ENCODE data around the gene KAZN. TPM values are rescaled to one million over a fixed set of nuclear protein-coding genes. Genes with fewer than 3 reads are reported as not detected.

Gene KAZN
- total and polyA plus RNA-seq, 2 donors (not counting 1 experiment from before 2014, with no cell fraction given) = 3.4 to 5.0 TPM

GRCh38 chr1:14940285-14940870 is 341.9 kb downstream of the KAZN start:
- Histone ChIP-seq H3K79me2 (ENCODE audit: control insufficient read depth, insufficient read depth, low read length) (no peaks in the 10 kb centered on the region), H4K20me1 (ENCODE audit: control insufficient read depth, extremely low read depth, insufficient read depth, low read length) (no peaks in the 10 kb centered on the region), H3K27ac (ENCODE audit: insufficient read depth, low read length) (no peak overlapping the region), H3K9me3 (ENCODE audit: control insufficient read depth, insufficient read depth, low read depth, low read length) (no peaks in the 10 kb centered on the region), H3K4me1 (ENCODE audit: control insufficient read depth, extremely low read depth, insufficient read depth, low read length) (peaks cover 38% of the 10 kb centered on the region), H3K4me3 (replicated peaks in 1 of 4; ENCODE audit: control extremely low read depth in 1 of 4, insufficient read depth in 1 of 4, low read depth in 3 of 4, low read length in 4 of 4) (no peak overlapping the region), H3K9ac (ENCODE audit: insufficient read depth, low read length) (no peak overlapping the region), H3K36me3 (ENCODE audit: control insufficient read depth, insufficient read depth, low read length) (no peaks in the 10 kb centered on the region), H3K4me2 (ENCODE audit: extremely low read depth, insufficient read depth, low read length) (no peak overlapping the region), H3K27me3 (ENCODE audit: control insufficient read depth, insufficient read depth, low read length) (no peaks in the 10 kb centered on the region), H2AFZ (ENCODE audit: low read length) (no peak overlapping the region)
- DNase-seq (ENCODE audit: low read depth in 2 of 2) = no peak
- TF ChIP-seq EZH2 (IDR thresholded peaks at IDR 0.05; ENCODE audit: low read length, missing control alignments) (no peak), CTCF (conservative IDR thresholded peaks at IDR 0.05 in 1 of 2, IDR thresholded peaks at IDR 0.05 in 1 of 2; ENCODE audit: low read depth in 1 of 2, low read length in 2 of 2) (no peak)

- TF ChIP-seq CTCF (conservative IDR thresholded peaks at IDR 0.05 in 1 of 2, IDR thresholded peaks at IDR 0.05 in 1 of 2; ENCODE audit: low read depth in 1 of 2, low read length in 2 of 2) (no peak), EZH2 (IDR thresholded peaks at IDR 0.05; ENCODE audit: low read length, missing control alignments) (no peak)
- H3K4me1 ChIP-seq (ENCODE audit: control insufficient read depth, extremely low read depth, insufficient read depth, low read length) = peaks cover 44% of the 10 kb centered on the region
These were observed 343.4 kb downstream of the KAZN start for GRCh38 chr1:14941864-14942263.

DNA sequence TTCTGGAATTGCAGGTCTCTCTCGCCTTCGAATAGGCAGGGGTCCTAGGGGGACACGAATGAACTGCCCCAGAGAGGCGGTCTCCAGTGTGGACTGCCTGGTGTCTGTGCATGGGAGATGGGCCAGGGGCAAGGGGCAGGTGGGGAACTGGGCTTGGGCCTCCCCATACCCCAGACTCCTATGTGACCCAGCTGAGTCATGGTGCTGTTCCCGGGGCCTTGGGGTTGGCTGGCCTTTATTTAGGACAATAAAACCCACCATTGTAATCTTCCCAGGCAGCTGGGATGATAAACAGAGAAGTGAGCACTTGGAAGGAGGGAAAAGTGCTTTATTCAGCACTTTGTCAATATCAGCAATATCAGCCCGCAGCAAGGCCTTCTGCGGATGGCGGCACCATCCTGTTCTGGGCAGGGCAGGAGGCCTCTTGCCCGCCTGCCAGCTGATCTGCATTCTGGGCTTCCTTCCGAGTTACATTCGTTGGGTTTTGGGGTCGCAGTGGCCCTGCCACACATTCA is 346.0 kb downstream of the KAZN start:
- H3K4me1 ChIP-seq (ENCODE audit: control insufficient read depth, extremely low read depth, insufficient read depth, low read length) = peaks cover 45% of the 10 kb centered on the region

More at GRCh38 chr1:14941864-14942263, 343.4 kb downstream of the KAZN start:
- Histone ChIP-seq H3K4me3 (replicated peaks in 1 of 4; ENCODE audit: control extremely low read depth in 1 of 4, insufficient read depth in 1 of 4, low read depth in 3 of 4, low read length in 4 of 4) (no peak overlapping the region), H3K36me3 (ENCODE audit: control insufficient read depth, insufficient read depth, low read length) (no peaks in the 10 kb centered on the region), H3K79me2 (ENCODE audit: control insufficient read depth, insufficient read depth, low read length) (peaks cover 2% of the 10 kb centered on the region), H3K9ac (ENCODE audit: insufficient read depth, low read length) (no peak overlapping the region), H3K27ac (ENCODE audit: insufficient read depth, low read length) (no peak overlapping the region), H3K4me2 (ENCODE audit: extremely low read depth, insufficient read depth, low read length) (no peak overlapping the region), H2AFZ (ENCODE audit: low read length) (no peak overlapping the region), H4K20me1 (ENCODE audit: control insufficient read depth, extremely low read depth, insufficient read depth, low read length) (no peaks in the 10 kb centered on the region), H3K27me3 (ENCODE audit: control insufficient read depth, insufficient read depth, low read length) (no peaks in the 10 kb centered on the region), H3K9me3 (ENCODE audit: control insufficient read depth, insufficient read depth, low read depth, low read length) (no peaks in the 10 kb centered on the region)
- peak in 1 of 2 donors; percentile 53 for DNase-seq (ENCODE audit: low read depth in 2 of 2)

More for the DNA sequence above, 346.0 kb downstream of the KAZN start:
- H3K27me3 ChIP-seq (ENCODE audit: control insufficient read depth, insufficient read depth, low read length) = no peaks in the 10 kb centered on the region
- H3K27ac ChIP-seq (ENCODE audit: insufficient read depth, low read length) = peak overlapping the region; percentile 76
- no peak for DNase-seq (ENCODE audit: low read depth in 2 of 2)
- no peaks in the 10 kb centered on the region for H3K36me3 ChIP-seq (ENCODE audit: control insufficient read depth, insufficient read depth, low read length)
- H3K79me2 ChIP-seq (ENCODE audit: control insufficient read depth, insufficient read depth, low read length) = peaks cover 21% of the 10 kb centered on the region
- H2AFZ ChIP-seq (ENCODE audit: low read length) = no peak overlapping the region
- H3K9me3 ChIP-seq (ENCODE audit: control insufficient read depth, insufficient read depth, low read depth, low read length) = no peaks in the 10 kb centered on the region
- H3K4me2 ChIP-seq (ENCODE audit: extremely low read depth, insufficient read depth, low read length) = peak overlapping the region; percentile 16
- no peak for TF ChIP-seq CTCF (conservative IDR thresholded peaks at IDR 0.05 in 1 of 2, IDR thresholded peaks at IDR 0.05 in 1 of 2; ENCODE audit: low read depth in 1 of 2, low read length in 2 of 2)
- no peak for TF ChIP-seq EZH2 (IDR thresholded peaks at IDR 0.05; ENCODE audit: low read length, missing control alignments)
- no peaks in the 10 kb centered on the region for H4K20me1 ChIP-seq (ENCODE audit: control insufficient read depth, extremely low read depth, insufficient read depth, low read length)
- H3K9ac ChIP-seq (ENCODE audit: insufficient read depth, low read length) = no peak overlapping the region
- H3K4me3 ChIP-seq (replicated peaks in 1 of 4; ENCODE audit: control extremely low read depth in 1 of 4, insufficient read depth in 1 of 4, low read depth in 3 of 4, low read length in 4 of 4) = no peak overlapping the region

All from fibroblast of lung (primary cell).